AG10803 (cell line): Measurements from ENCODE around the gene NR4A1.

Experiments
- DNase-seq: peaks from one replicate; pipeline ENCODE4 v3.0.0; 2010; ENCODE audit warnings: low read depth
- H3K4me3 ChIP-seq: 2 replicates; pipeline ENCODE4 v1.5.1; 2011; ENCODE audit warnings: mild to moderate bottlenecking, low read length, control low read depth
- CTCF ChIP-seq: conservative IDR thresholded peaks from 2 replicates; pipeline ENCODE4 v1.5.1; 2011; ENCODE audit warnings: mild to moderate bottlenecking, low read length, control low read depth, inconsistent platforms

Gene NR4A1

GRCh38 chr12:52082669-52082987, 31.4 kb downstream of the NR4A1 start:
- DNase-seq: no peak
- H3K4me3 ChIP-seq: no peak overlapping the region
- TF ChIP-seq CTCF: no peak

GRCh38 chr12:52082988-52083637, 31.9 kb downstream of the NR4A1 start:
- DNase-seq: peak; percentile 81
- peak; percentile 96 for TF ChIP-seq CTCF
- H3K4me3 ChIP-seq: no peak overlapping the region

GRCh38 chr12:52083638-52083996, 32.4 kb downstream of the NR4A1 start:
- H3K4me3 ChIP-seq: no peak overlapping the region
- no peak for TF ChIP-seq CTCF
- no peak for DNase-seq

- no peak for TF ChIP-seq CTCF
- DNase-seq: no peak
- no peak overlapping the region for H3K4me3 ChIP-seq
Measured at GRCh38 chr12:52084491-52085231, 33.4 kb downstream of the NR4A1 start.

GRCh38 chr12:52085682-52086180, 34.5 kb downstream of the NR4A1 start:
- TF ChIP-seq CTCF: no peak
- DNase-seq: no peak
- H3K4me3 ChIP-seq: no peak overlapping the region

- TF ChIP-seq CTCF: no peak
- peak; percentile 25 for DNase-seq
- no peak overlapping the region for H3K4me3 ChIP-seq
Measured at GRCh38 chr12:52086366-52086765, 35.1 kb downstream of the NR4A1 start.
